ENCODE data around the gene BCL2L13. TPM values are rescaled to one million over a fixed set of nuclear protein-coding genes. Genes with fewer than 3 reads are reported as not detected.
A peak's percentile ranks its signal among the peaks of the same experiment; 100 is the strongest.

Gene BCL2L13
- total RNA-seq, 2 donors from 2014 or later, result 37.5 to 44.2 TPM

- peak within 1 kb of the TSS; percentile 81 for H3K27ac ChIP-seq (ENCODE audit: low read depth, low read length)
- peak; percentile 71 for DNase-seq
Observed at GRCh38 chr22:17774206-17774925, 135.8 kb downstream of the BCL2L13 start, which contains the start of gene BID. Gene BID (minus strand): TSS chr22:17774469. CDS start chr22:17750116, 24,353 bp downstream.

GRCh38 chr22:17774926-17775685 is 136.5 kb downstream of the BCL2L13 start:
- Mint-ChIP-seq H3K4me3 (peak overlapping the region; percentile 63), H3K36me3 (ENCODE audit: low read depth) (no peaks in the 10 kb centered on the region), H3K4me1 (peaks cover 8% of the 10 kb centered on the region), H3K27ac (peak overlapping the region; percentile 29), H3K9me3 (no peaks in the 10 kb centered on the region), H3K27me3 (ENCODE audit: insufficient read depth) (peaks cover 20% of the 10 kb centered on the region)
- TF ChIP-seq CTCF (conservative IDR thresholded peaks at IDR 0.05), result no peak
- Histone ChIP-seq H3K27me3 (ENCODE audit: control insufficient read depth, insufficient read depth, low read length, poor library complexity, severe bottlenecking) (peaks cover 11% of the 10 kb centered on the region), H3K36me3 (ENCODE audit: control insufficient read depth, insufficient read depth, low read length) (no peaks in the 10 kb centered on the region), H3K4me1 (ENCODE audit: control insufficient read depth, insufficient read depth, low read length) (no peaks in the 10 kb centered on the region), H3K4me3 (ENCODE audit: low read length) (no peak overlapping the region), H3K27ac (ENCODE audit: low read depth, low read length) (peak overlapping the region; percentile 19), H3K9ac (ENCODE audit: extremely low read depth, low read length, poor library complexity, severe bottlenecking) (no peak overlapping the region), H3K9me3 (ENCODE audit: control insufficient read depth, low read length) (no peaks in the 10 kb centered on the region)
- no peak for DNase-seq
- 81 to 86% methylated on average over 17 to 26 of the region's 27 CpGs for WGBS, 2 experiments (ENCODE audit: insufficient coverage in 1 of 2, insufficient read length in 1 of 2)

More at GRCh38 chr22:17774206-17774925, 135.8 kb downstream of the BCL2L13 start, which contains the start of gene BID:
- H3K27ac Mint-ChIP-seq, result peak within 1 kb of the TSS; percentile 29
- peaks cover 20% of the 10 kb centered on the region for H3K27me3 Mint-ChIP-seq (ENCODE audit: insufficient read depth)
- H3K4me3 ChIP-seq (ENCODE audit: low read length), result peak within 1 kb of the TSS; percentile 79
- no peaks in the 10 kb centered on the region for H3K36me3 ChIP-seq (ENCODE audit: control insufficient read depth, insufficient read depth, low read length)
- no peaks in the 10 kb centered on the region for H3K9me3 ChIP-seq (ENCODE audit: control insufficient read depth, low read length)
- H3K4me3 Mint-ChIP-seq, result peak within 1 kb of the TSS; percentile 63
- H3K9ac ChIP-seq (ENCODE audit: extremely low read depth, low read length, poor library complexity, severe bottlenecking), result peak within 1 kb of the TSS; percentile 64
- no peak for TF ChIP-seq CTCF (conservative IDR thresholded peaks at IDR 0.05)
- 3 to 5% methylated on average over 13 to 64 of the region's 64 CpGs for WGBS, 2 experiments (ENCODE audit: insufficient coverage in 1 of 2, insufficient read length in 1 of 2)
- H3K27me3 ChIP-seq (ENCODE audit: control insufficient read depth, insufficient read depth, low read length, poor library complexity, severe bottlenecking), result peaks cover 11% of the 10 kb centered on the region
- peaks cover 6% of the 10 kb centered on the region for H3K4me1 Mint-ChIP-seq
- H3K4me1 ChIP-seq (ENCODE audit: control insufficient read depth, insufficient read depth, low read length), result no peaks in the 10 kb centered on the region
- H3K9me3 Mint-ChIP-seq, result no peaks in the 10 kb centered on the region
- no peaks in the 10 kb centered on the region for H3K36me3 Mint-ChIP-seq (ENCODE audit: low read depth)

- no peak for DNase-seq
- Histone ChIP-seq H3K9me3 (ENCODE audit: control insufficient read depth, low read length) (no peaks in the 10 kb centered on the region), H3K27ac (ENCODE audit: low read depth, low read length) (no peak overlapping the region), H3K27me3 (ENCODE audit: control insufficient read depth, insufficient read depth, low read length, poor library complexity, severe bottlenecking) (peaks cover 11% of the 10 kb centered on the region), H3K4me3 (ENCODE audit: low read length) (no peak overlapping the region), H3K4me1 (ENCODE audit: control insufficient read depth, insufficient read depth, low read length) (no peaks in the 10 kb centered on the region), H3K36me3 (ENCODE audit: control insufficient read depth, insufficient read depth, low read length) (no peaks in the 10 kb centered on the region), H3K9ac (ENCODE audit: extremely low read depth, low read length, poor library complexity, severe bottlenecking) (no peak overlapping the region)
- Mint-ChIP-seq H3K4me1 (peaks cover 8% of the 10 kb centered on the region), H3K27ac (no peak overlapping the region), H3K27me3 (ENCODE audit: insufficient read depth) (peaks cover 20% of the 10 kb centered on the region), H3K4me3 (peak overlapping the region; percentile 63), H3K9me3 (no peaks in the 10 kb centered on the region), H3K36me3 (ENCODE audit: low read depth) (no peaks in the 10 kb centered on the region)
- WGBS, 2 experiments (ENCODE audit: insufficient coverage in 1 of 2, insufficient read length in 1 of 2), result 92 to 95% methylated on average over 6 to 9 of the region's 10 CpGs
- no peak for TF ChIP-seq CTCF (conservative IDR thresholded peaks at IDR 0.05)
Observed at GRCh38 chr22:17775781-17776465, 137.4 kb downstream of the BCL2L13 start.

All from endodermal cell (in vitro differentiated cells).